H1 (cell line): ENCODE results near the gene KDELR1. TPM values are rescaled to one million over a fixed set of nuclear protein-coding genes. Genes with fewer than 3 reads are reported as not detected.

Experiments used
- CTCF ChIA-PET: fragments of 300-600 bp; sonication (Branson Sonifier 250); formaldehyde crosslinking; loops from one replicate; lab custom pipeline; 2021; ENCODE audit not compliant: partially characterized antibody; lab: Charles Lee
- POLR2A ChIA-PET: fragments of 300-600 bp; sonication (Branson Sonifier 250); formaldehyde crosslinking; loops from one replicate; lab custom pipeline; 2021; ENCODE audit warnings: inconsistent platforms; ENCODE audit not compliant: partially characterized antibody; lab: Charles Lee
- DNase-seq, 2 experiments: peaks; one replicate each; pipeline versions ENCODE4 v3.0.0 to v3.0.0-alpha.2; 2010 to 2022; ENCODE audit warnings: low spot score in 2 of 2, low read depth in 1 of 2, mixed read lengths in 1 of 2
- FAIRE-seq: peaks from 2 replicates; lab custom pipeline; 2011; peaks lifted over from hg19 to GRCh38; lab: Jason Lieb, UNC
- H2AFZ ChIP-seq: 2 replicates; pipeline ENCODE4 v1.8.1; 2012; ENCODE audit warnings: low read length, inconsistent platforms
- H2AK5ac ChIP-seq: 2 replicates; pipeline ENCODE4 v1.6.1; 2013; ENCODE audit warnings: low read depth, low read length
- H2BK120ac ChIP-seq: replicated peaks from 2 replicates; pipeline ENCODE3; 2013; ENCODE audit warnings: low read depth, low read length, inconsistent platforms
- H2BK12ac ChIP-seq: 2 replicates; pipeline ENCODE4 v1.6.1; 2013; ENCODE audit warnings: low read depth, low read length
- H2BK15ac ChIP-seq: 2 replicates; pipeline ENCODE4 v1.6.1; 2013; ENCODE audit warnings: low read length
- H2BK20ac ChIP-seq: 2 replicates; pipeline ENCODE4 v1.6.1; 2013; ENCODE audit warnings: low read length
- H2BK5ac ChIP-seq: 2 replicates; pipeline ENCODE4 v1.6.1; 2013; ENCODE audit warnings: low read depth, low read length
- H3K14ac ChIP-seq: 2 replicates; pipeline ENCODE4 v1.6.1; 2013; ENCODE audit warnings: inconsistent platforms; ENCODE audit not compliant: insufficient read length
- H3K18ac ChIP-seq: 2 replicates; pipeline ENCODE4 v1.6.1; 2013; ENCODE audit warnings: low read length; ENCODE audit errors: extremely low read depth
- H3K23ac ChIP-seq: 2 replicates; pipeline ENCODE4 v1.6.1; 2013; ENCODE audit warnings: inconsistent platforms; ENCODE audit not compliant: insufficient read length
- H3K23me2 ChIP-seq: 2 replicates; pipeline ENCODE4 v1.6.1; 2013; ENCODE audit warnings: low read depth, low read length
- H3K27ac ChIP-seq: 2 replicates; pipeline ENCODE4 v1.6.1; 2011; ENCODE audit warnings: low read depth, low read length, inconsistent platforms
- H3K27me3 ChIP-seq, 4 experiments: replicated peaks in 1 of 4; 1 replicate in 1 of 4; 2 replicates in 3 of 4; pipeline versions ENCODE4 v1.6.1 to v1.8.1; 2011 to 2013; ENCODE audit warnings: low read length in 3 of 4, mild to moderate bottlenecking in 3 of 4, inconsistent platforms in 2 of 4, mixed read lengths in 2 of 4, moderate library complexity in 1 of 4; ENCODE audit not compliant: control insufficient read depth in 3 of 4, insufficient read depth in 3 of 4; ENCODE audit errors: extremely low read depth in 1 of 4
- H3K36me3 ChIP-seq, 4 experiments: 2 replicates each; pipeline versions ENCODE4 v1.6.1 to v1.8.1; 2011 to 2013; ENCODE audit warnings: mild to moderate bottlenecking in 4 of 4, low read length in 3 of 4, moderate library complexity in 2 of 4, control low read depth in 1 of 4, inconsistent platforms in 1 of 4; ENCODE audit not compliant: insufficient read depth in 4 of 4, control insufficient read depth in 2 of 4
- H3K4ac ChIP-seq: replicated peaks from 2 replicates; pipeline ENCODE3; 2013; ENCODE audit warnings: low read length, low read depth, mixed read lengths, inconsistent platforms; ENCODE audit not compliant: insufficient read length
- H3K4me1 ChIP-seq, 4 experiments: replicated peaks in 1 of 4; 1 replicate in 1 of 4; 2 replicates in 3 of 4; pipeline versions ENCODE4 v1.6.1 to v1.8.1; 2011 to 2013; ENCODE audit warnings: low read length in 3 of 4, inconsistent platforms in 2 of 4, mixed read lengths in 1 of 4; ENCODE audit not compliant: insufficient read depth in 4 of 4, control insufficient read depth in 3 of 4
- H3K4me2 ChIP-seq, 2 experiments: 2 replicates each; pipeline versions ENCODE4 v1.6.1 to v1.8.1; 2011 to 2013; ENCODE audit warnings: low read depth in 2 of 2, low read length in 2 of 2, control low read depth in 1 of 2, inconsistent platforms in 1 of 2, mild to moderate bottlenecking in 1 of 2; ENCODE audit not compliant: insufficient read depth in 1 of 2
- H3K4me3 ChIP-seq, 4 experiments: fragments of 200-600, 300-600 bp in 1 of 4; sonication (generic), shearing (Covaris generic), sonication (Bioruptor Twin) in 1 of 4; 2 replicates each; pipeline versions ENCODE4 v1.5.1 to v1.8.1; 2011 to 2016; ENCODE audit warnings: low read length in 4 of 4, low read depth in 3 of 4, control low read depth in 2 of 4, inconsistent platforms in 2 of 4, mild to moderate bottlenecking in 2 of 4, mixed read lengths in 1 of 4, moderate library complexity in 1 of 4; ENCODE audit not compliant: insufficient read depth in 2 of 4; ENCODE audit errors: extremely low read depth in 1 of 4
- H3K56ac ChIP-seq: replicated peaks from 2 replicates; pipeline ENCODE3; 2013; ENCODE audit warnings: low read depth, mild to moderate bottlenecking, mixed read lengths, low read length, inconsistent platforms; ENCODE audit not compliant: insufficient read length
- H3K79me1 ChIP-seq: 2 replicates; pipeline ENCODE4 v1.6.1; 2013; ENCODE audit warnings: low read depth, low read length, control low read depth
- H3K79me2 ChIP-seq, 2 experiments: 2 replicates each; pipeline versions ENCODE4 v1.6.1 to v1.8.1; 2012 to 2013; ENCODE audit warnings: low read length in 2 of 2, mild to moderate bottlenecking in 2 of 2, inconsistent platforms in 1 of 2; ENCODE audit not compliant: insufficient read depth in 2 of 2, control insufficient read depth in 1 of 2
- H3K9ac ChIP-seq, 4 experiments: replicated peaks in 1 of 4; 1 replicate in 1 of 4; 2 replicates in 3 of 4; pipeline versions ENCODE4 v1.6.1 to v1.8.1; 2011 to 2013; ENCODE audit warnings: low read depth in 3 of 4, low read length in 3 of 4, control low read depth in 2 of 4, mild to moderate bottlenecking in 2 of 4, moderate library complexity in 2 of 4, inconsistent platforms in 1 of 4; ENCODE audit errors: extremely low read depth in 1 of 4
- H3K9me3 ChIP-seq, 2 experiments: 2 replicates each; pipeline versions ENCODE4 v1.6.1 to v1.8.1; 2012 to 2013; ENCODE audit warnings: mild to moderate bottlenecking in 2 of 2, moderate library complexity in 2 of 2, control low read depth in 1 of 2, inconsistent platforms in 1 of 2, low read depth in 1 of 2, low read length in 1 of 2, mixed read lengths in 1 of 2; ENCODE audit not compliant: insufficient read depth in 2 of 2
- H4K20me1 ChIP-seq, 2 experiments: replicated peaks in 1 of 2; 2 replicates each; pipeline versions ENCODE3 to v1.8.1; 2011 to 2013; ENCODE audit warnings: inconsistent platforms in 2 of 2, low read length in 2 of 2, mild to moderate bottlenecking in 1 of 2; ENCODE audit not compliant: insufficient read depth in 2 of 2, control insufficient read depth in 1 of 2
- H4K5ac ChIP-seq: 2 replicates; pipeline ENCODE4 v1.6.1; 2013; ENCODE audit warnings: low read length, low read depth, mixed read lengths, inconsistent platforms; ENCODE audit not compliant: insufficient read length
- H4K8ac ChIP-seq: 2 replicates; pipeline ENCODE4 v1.8.0; 2013; ENCODE audit warnings: mild to moderate bottlenecking, moderate library complexity, low read length, inconsistent platforms; ENCODE audit not compliant: insufficient read depth; ENCODE audit errors: extremely low read depth
- H4K91ac ChIP-seq: replicated peaks from 2 replicates; pipeline ENCODE3; 2013; ENCODE audit warnings: low read length, mixed read lengths, inconsistent platforms; ENCODE audit not compliant: insufficient read length
- BACH1 ChIP-seq: IDR thresholded peaks from 2 replicates; pipeline ENCODE4 v1.6.1; 2012; ENCODE audit warnings: low read length, improper control_type of control experiment
- CBX5 ChIP-seq: fragments of 300-800, 300-1000 bp; sonication (generic); IDR thresholded peaks from 2 replicates; pipeline ENCODE4 v1.7.1; 2016; ENCODE audit warnings: antibody characterized with exemption, low read length, low read depth
- CTBP2 ChIP-seq: IDR thresholded peaks from 2 replicates; pipeline ENCODE4 v1.7.0; 2011; ENCODE audit warnings: borderline replicate concordance, mild to moderate bottlenecking, moderate library complexity, mixed read lengths, low read length; ENCODE audit not compliant: insufficient read depth, insufficient read length
- FOSL1 ChIP-seq: IDR thresholded peaks from 2 replicates; pipeline ENCODE4 v1.6.1; 2011; ENCODE audit warnings: mild to moderate bottlenecking, low read depth, low read length, moderate library complexity; ENCODE audit not compliant: insufficient read depth
- JUND ChIP-seq: IDR thresholded peaks from 2 replicates; pipeline ENCODE4 v1.6.1; 2011; ENCODE audit warnings: mild to moderate bottlenecking, improper control_type of control experiment, low read length
- KDM4A ChIP-seq: IDR thresholded peaks from one replicate; pipeline ENCODE4 v1.7.1; 2012; ENCODE audit warnings: low read depth, mild to moderate bottlenecking, moderate library complexity, low read length, inconsistent platforms; ENCODE audit not compliant: severe bottlenecking
- RXRA ChIP-seq: IDR thresholded peaks from 2 replicates; pipeline ENCODE4 v1.6.1; 2011; ENCODE audit warnings: low read depth, mild to moderate bottlenecking, low read length, moderate library complexity; ENCODE audit not compliant: insufficient read depth
- SIRT6 ChIP-seq: IDR thresholded peaks from one replicate; pipeline ENCODE4 v1.7.1; 2012; ENCODE audit warnings: low read length, inconsistent platforms
- SP1 ChIP-seq: IDR thresholded peaks from 2 replicates; pipeline ENCODE4 v1.6.1; 2011; ENCODE audit warnings: low read depth, low read length
- SP2 ChIP-seq: IDR thresholded peaks from 2 replicates; pipeline ENCODE4 v1.6.1; 2012; ENCODE audit warnings: mild to moderate bottlenecking, low read length, inconsistent platforms
- SUZ12 ChIP-seq: fragments of 200-600 bp; sonication (generic); IDR thresholded peaks from 2 replicates; pipeline ENCODE4 v1.6.1; 2012; ENCODE audit warnings: mild to moderate bottlenecking, inconsistent platforms, low read length, moderate library complexity, mixed read lengths
- TAF1 ChIP-seq: IDR thresholded peaks from 2 replicates; pipeline ENCODE4 v1.6.1; 2011; ENCODE audit warnings: mild to moderate bottlenecking, low read depth, low read length
- TEAD4 ChIP-seq: IDR thresholded peaks from 2 replicates; pipeline ENCODE4 v1.6.1; 2012; ENCODE audit warnings: low read depth, low read length, inconsistent platforms, mixed read lengths
- WGBS, 2 experiments: shearing (Covaris generic) in 1 of 2; methylation state at CpG; one replicate each; pipeline versions ENCODE4 v1.1.6 to v1.1.7; 2013 to 2015; ENCODE audit warnings: low lambda C conversion rate in 2 of 2, mixed read lengths in 2 of 2, inconsistent platforms in 1 of 2, low coverage in 1 of 2, missing lambda C conversion rate in 1 of 2; ENCODE audit not compliant: insufficient replicate concordance in 2 of 2, insufficient coverage in 1 of 2, insufficient read length in 1 of 2; ENCODE audit errors: extremely low coverage in 1 of 2, missing lambda C conversion rate in 1 of 2; 5-methylcytosine and 5-hydroxymethylcytosine counted together
- polyA plus RNA-seq, 7 experiments: library from polyadenylated mRNA; depleted of rRNA in 3 of 7; stranded (reverse) in 5 of 7; unstranded in 2 of 7; fragments of >200 nt in 5 of 7; fragments of 200-250 nt in 2 of 7; gene quantifications; 1 replicate in 5 of 7; 2 replicates in 1 of 7; 4 replicates in 1 of 7; pipeline versions ENCODE4 v1.2.1 to v1.2.3, GENCODE V29; 2011 to 2013; ENCODE audit warnings: missing spikeins in 2 of 7, mixed read lengths in 2 of 7
- total RNA-seq: library from RNA; stranded (reverse); fragmentation: NEBNext Ultra II Directional; extraction: Animal tissue kit (Norgen Biotek cat#: 25700); gene quantifications from 2 replicates; pipeline ENCODE4 v1.2.1, GENCODE V29; 2021

KDELR1 gene
- total and polyA plus RNA-seq, 2 of the 8 experiments (the other 6 are each of a cell fraction or from before 2014, with no cell fraction given), result 225 to 231 TPM

GRCh38 chr19:48371367-48371766 is 20.0 kb downstream of the KDELR1 start:
- H3K9ac ChIP-seq, result no peak overlapping the region
- no peaks in the 10 kb centered on the region for H3K79me2 ChIP-seq
- H3K4ac ChIP-seq, result no peak overlapping the region
- H2AFZ ChIP-seq, result no peak overlapping the region
- no peak overlapping the region for H3K27ac ChIP-seq
- H3K14ac ChIP-seq, result no peak overlapping the region
- H3K4me3 ChIP-seq, result no peak overlapping the region
- DNase-seq (no peak), FAIRE-seq (no peak)
- no peaks in the 10 kb centered on the region; a peak in 1 of 7 replicates for H3K4me1 ChIP-seq
- ChIA-PET CTCF (interaction anchor here (0.7 to 1.8 kb wide), 5 partner anchors 10 to 1092 kb away, joined by 3 to 9 read pairs (median 3); no protein-coding TSS in a partner anchor), POLR2A (interaction anchor here (1.1 to 1.4 kb wide), 2 partner anchors 29 to 118 kb away, joined by 3 read pairs; no protein-coding TSS in a partner anchor)
- H4K91ac ChIP-seq, result no peak overlapping the region
- H4K8ac ChIP-seq, result no peak overlapping the region
- no peaks in the 10 kb centered on the region for H3K9me3 ChIP-seq
- H2AK5ac ChIP-seq, result no peak overlapping the region
- H3K27me3 ChIP-seq, result peaks cover 0 to 3% (median under 1%) of the 10 kb centered on the region in 4 experiments; a peak in 2 of 7 replicates
- no peak overlapping the region for H4K5ac ChIP-seq
- H4K20me1 ChIP-seq, result no peaks in the 10 kb centered on the region
- no peak overlapping the region for H3K56ac ChIP-seq
- no peaks in the 10 kb centered on the region; a peak in 1 of 8 replicates for H3K36me3 ChIP-seq
- no peak overlapping the region for H2BK20ac ChIP-seq
- H3K18ac ChIP-seq, result no peak overlapping the region
- no peak overlapping the region for H3K4me2 ChIP-seq
- H2BK5ac ChIP-seq, result no peak overlapping the region
- no peak overlapping the region for H2BK120ac ChIP-seq
- 98% methylated on average over 5 of the region's 7 CpGs; no CpG with 5 or more reads in 1 of the 2 experiments for WGBS, 2 experiments
- TF ChIP-seq SUZ12 (no peak), KDM4A (no peak), JUND (no peak), RXRA (no peak), CBX5 (no peak), FOSL1 (no peak), SP1 (no peak), TEAD4 (no peak), CTBP2 (no peak), SP2 (no peak), SIRT6 (no peak), TAF1 (no peak), BACH1 (no peak)
- H3K23ac ChIP-seq, result no peak overlapping the region
- no peak overlapping the region for H2BK15ac ChIP-seq
- no peak overlapping the region for H2BK12ac ChIP-seq
- no peaks in the 10 kb centered on the region for H3K23me2 ChIP-seq
- H3K79me1 ChIP-seq, result no peaks in the 10 kb centered on the region
